ENCODE measurements around the gene PTAFR. TPM values are rescaled to one million over a fixed set of nuclear protein-coding genes. Genes with fewer than 3 reads are reported as not detected.

PTAFR gene
- total RNA-seq, 1 donor from 2014 or later: 0.08 TPM

GRCh38 chr1:28185071-28185470, 8.6 kb upstream of the PTAFR start:
- peaks cover 6% of the 10 kb centered on the region for H3K27me3 Mint-ChIP-seq (ENCODE audit: unreplicated experiment)
- DNase-seq (ENCODE audit: extremely low spot score, unreplicated experiment): no peak
- H3K4me3 Mint-ChIP-seq (ENCODE audit: unreplicated experiment): no peak overlapping the region

GRCh38 chr1:28180306-28181305, 4.1 kb upstream of the PTAFR start:
- no peak for TF ChIP-seq CTCF (IDR thresholded peaks at IDR 0.05)
- H3K9me3 Mint-ChIP-seq (ENCODE audit: unreplicated experiment): no peaks in the 10 kb centered on the region
- no peak overlapping the region for H3K4me3 Mint-ChIP-seq (ENCODE audit: unreplicated experiment)
- H3K4me1 Mint-ChIP-seq (ENCODE audit: unreplicated experiment): no peaks in the 10 kb centered on the region
- DNase-seq (ENCODE audit: extremely low spot score, unreplicated experiment): no peak
- H3K27ac Mint-ChIP-seq (ENCODE audit: unreplicated experiment): no peak overlapping the region
- H3K27me3 Mint-ChIP-seq (ENCODE audit: unreplicated experiment): peaks cover 16% of the 10 kb centered on the region
- H3K36me3 Mint-ChIP-seq (ENCODE audit: unreplicated experiment): no peaks in the 10 kb centered on the region

More at GRCh38 chr1:28185071-28185470, 8.6 kb upstream of the PTAFR start:
- no peaks in the 10 kb centered on the region for H3K36me3 Mint-ChIP-seq (ENCODE audit: unreplicated experiment)
- H3K4me1 Mint-ChIP-seq (ENCODE audit: unreplicated experiment): no peaks in the 10 kb centered on the region
- H3K27ac Mint-ChIP-seq (ENCODE audit: unreplicated experiment): no peak overlapping the region
- no peak for TF ChIP-seq CTCF (IDR thresholded peaks at IDR 0.05)
- no peaks in the 10 kb centered on the region for H3K9me3 Mint-ChIP-seq (ENCODE audit: unreplicated experiment)

GRCh38 chr1:28178690-28179485, 2.4 kb upstream of the PTAFR start:
- Mint-ChIP-seq H3K4me1 (ENCODE audit: unreplicated experiment) (no peaks in the 10 kb centered on the region), H3K9me3 (ENCODE audit: unreplicated experiment) (no peaks in the 10 kb centered on the region), H3K27me3 (ENCODE audit: unreplicated experiment) (peaks cover 16% of the 10 kb centered on the region), H3K27ac (ENCODE audit: unreplicated experiment) (no peak overlapping the region), H3K4me3 (ENCODE audit: unreplicated experiment) (no peak overlapping the region), H3K36me3 (ENCODE audit: unreplicated experiment) (no peaks in the 10 kb centered on the region)
- no peak for DNase-seq (ENCODE audit: extremely low spot score, unreplicated experiment)
- no peak for TF ChIP-seq CTCF (IDR thresholded peaks at IDR 0.05)

- DNase-seq (ENCODE audit: extremely low spot score, unreplicated experiment): no peak
- Mint-ChIP-seq H3K27me3 (ENCODE audit: unreplicated experiment) (peaks cover 14% of the 10 kb centered on the region), H3K9me3 (ENCODE audit: unreplicated experiment) (no peaks in the 10 kb centered on the region), H3K27ac (ENCODE audit: unreplicated experiment) (no peak overlapping the region), H3K4me3 (ENCODE audit: unreplicated experiment) (no peak overlapping the region), H3K36me3 (ENCODE audit: unreplicated experiment) (no peaks in the 10 kb centered on the region), H3K4me1 (ENCODE audit: unreplicated experiment) (no peaks in the 10 kb centered on the region)
- TF ChIP-seq CTCF (IDR thresholded peaks at IDR 0.05): no peak
Measured at GRCh38 chr1:28175955-28176485, 470 bp downstream of the PTAFR start.

GRCh38 chr1:28173980-28174297, 2.6 kb downstream of the PTAFR start:
- Mint-ChIP-seq H3K36me3 (ENCODE audit: unreplicated experiment) (no peaks in the 10 kb centered on the region), H3K9me3 (ENCODE audit: unreplicated experiment) (no peaks in the 10 kb centered on the region), H3K4me3 (ENCODE audit: unreplicated experiment) (no peak overlapping the region), H3K27ac (ENCODE audit: unreplicated experiment) (no peak overlapping the region), H3K27me3 (ENCODE audit: unreplicated experiment) (peaks cover 10% of the 10 kb centered on the region), H3K4me1 (ENCODE audit: unreplicated experiment) (no peaks in the 10 kb centered on the region)
- TF ChIP-seq CTCF (IDR thresholded peaks at IDR 0.05): no peak
- no peak for DNase-seq (ENCODE audit: extremely low spot score, unreplicated experiment)

Data from osteocyte (in vitro differentiated cells).